ENCODE data around the gene ATP8B3.

ATP8B3 gene

DNA sequence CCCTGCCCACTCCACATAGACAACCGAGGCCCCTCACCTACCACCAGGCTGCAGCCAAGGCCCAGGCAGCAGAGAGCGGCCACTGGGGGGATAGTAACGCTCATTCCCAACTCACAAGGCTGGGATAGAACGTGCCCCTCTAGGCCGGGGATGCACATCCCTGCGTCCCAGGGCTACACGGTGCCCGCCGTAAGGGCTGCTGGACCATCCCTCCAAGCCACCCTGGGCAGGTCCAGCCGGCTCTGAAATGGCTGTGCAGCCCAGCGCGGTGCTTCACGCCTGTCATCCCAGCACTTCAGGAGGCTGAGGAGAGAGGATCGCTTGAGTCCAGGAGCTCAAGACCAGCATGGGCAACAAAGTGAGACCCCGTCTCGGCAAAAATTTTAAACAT is 33.0 kb upstream of the ATP8B3 start:
- peaks cover 7% of the 10 kb centered on the region for H3K36me3 ChIP-seq (ENCODE audit: control insufficient read depth, insufficient read depth, low read length)
- no peak overlapping the region for H3K4me3 ChIP-seq (replicated peaks; ENCODE audit: low read depth, low read length)
- TF ChIP-seq, protein P1, sequence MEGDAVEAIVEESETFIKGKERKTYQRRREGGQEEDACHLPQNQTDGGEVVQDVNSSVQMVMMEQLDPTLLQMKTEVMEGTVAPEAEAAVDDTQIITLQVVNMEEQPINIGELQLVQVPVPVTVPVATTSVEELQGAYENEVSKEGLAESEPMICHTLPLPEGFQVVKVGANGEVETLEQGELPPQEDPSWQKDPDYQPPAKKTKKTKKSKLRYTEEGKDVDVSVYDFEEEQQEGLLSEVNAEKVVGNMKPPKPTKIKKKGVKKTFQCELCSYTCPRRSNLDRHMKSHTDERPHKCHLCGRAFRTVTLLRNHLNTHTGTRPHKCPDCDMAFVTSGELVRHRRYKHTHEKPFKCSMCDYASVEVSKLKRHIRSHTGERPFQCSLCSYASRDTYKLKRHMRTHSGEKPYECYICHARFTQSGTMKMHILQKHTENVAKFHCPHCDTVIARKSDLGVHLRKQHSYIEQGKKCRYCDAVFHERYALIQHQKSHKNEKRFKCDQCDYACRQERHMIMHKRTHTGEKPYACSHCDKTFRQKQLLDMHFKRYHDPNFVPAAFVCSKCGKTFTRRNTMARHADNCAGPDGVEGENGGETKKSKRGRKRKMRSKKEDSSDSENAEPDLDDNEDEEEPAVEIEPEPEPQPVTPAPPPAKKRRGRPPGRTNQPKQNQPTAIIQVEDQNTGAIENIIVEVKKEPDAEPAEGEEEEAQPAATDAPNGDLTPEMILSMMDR (IDR thresholded peaks at IDR 0.05; ENCODE audit: insufficient read depth, low read length, poor library complexity, severe bottlenecking), result no peak
- DNase-seq (ENCODE audit: extremely low read depth, insufficient read length), result no peak
- no peaks in the 10 kb centered on the region for H3K27me3 ChIP-seq (replicated peaks; ENCODE audit: control insufficient read depth, insufficient read depth, low read length)

DNA sequence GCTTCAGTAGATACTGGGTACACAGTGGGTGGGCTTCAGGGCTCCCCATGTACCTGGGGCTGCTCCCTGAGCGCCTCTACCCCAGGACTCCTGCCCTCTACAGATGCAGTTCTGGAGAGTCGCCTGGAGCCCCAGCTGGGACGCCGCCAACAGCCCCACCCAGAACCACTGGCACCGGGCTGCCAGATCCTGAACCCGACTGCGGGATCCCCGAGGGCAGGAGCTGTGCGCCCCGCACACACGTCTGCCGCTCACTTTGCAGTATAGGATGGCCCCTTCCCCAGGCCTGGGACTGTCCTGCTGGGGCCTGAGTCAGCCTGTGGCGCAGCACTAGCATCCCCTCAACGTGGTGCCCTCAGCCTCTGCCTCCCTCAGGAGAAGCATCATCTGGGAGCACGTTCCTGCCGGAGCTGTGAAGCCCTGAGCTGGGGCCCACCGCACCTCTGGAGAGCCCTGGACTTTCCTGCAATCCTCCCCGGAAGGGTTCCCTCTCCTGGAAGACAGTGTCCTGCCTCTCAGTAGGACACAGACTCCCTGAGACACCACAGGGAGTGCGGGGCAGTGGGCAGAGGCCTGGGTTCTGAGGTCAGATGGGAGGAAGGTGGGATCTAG is 32.5 kb upstream of the ATP8B3 start:
- peaks cover 9% of the 10 kb centered on the region for H3K36me3 ChIP-seq (ENCODE audit: control insufficient read depth, insufficient read depth, low read length)
- no peak for DNase-seq (ENCODE audit: extremely low read depth, insufficient read length)
- H3K4me3 ChIP-seq (replicated peaks; ENCODE audit: low read depth, low read length), result no peak overlapping the region
- TF ChIP-seq, protein P1 (IDR thresholded peaks at IDR 0.05; ENCODE audit: insufficient read depth, low read length, poor library complexity, severe bottlenecking), result no peak
- H3K27me3 ChIP-seq (replicated peaks; ENCODE audit: control insufficient read depth, insufficient read depth, low read length), result no peaks in the 10 kb centered on the region

DNA sequence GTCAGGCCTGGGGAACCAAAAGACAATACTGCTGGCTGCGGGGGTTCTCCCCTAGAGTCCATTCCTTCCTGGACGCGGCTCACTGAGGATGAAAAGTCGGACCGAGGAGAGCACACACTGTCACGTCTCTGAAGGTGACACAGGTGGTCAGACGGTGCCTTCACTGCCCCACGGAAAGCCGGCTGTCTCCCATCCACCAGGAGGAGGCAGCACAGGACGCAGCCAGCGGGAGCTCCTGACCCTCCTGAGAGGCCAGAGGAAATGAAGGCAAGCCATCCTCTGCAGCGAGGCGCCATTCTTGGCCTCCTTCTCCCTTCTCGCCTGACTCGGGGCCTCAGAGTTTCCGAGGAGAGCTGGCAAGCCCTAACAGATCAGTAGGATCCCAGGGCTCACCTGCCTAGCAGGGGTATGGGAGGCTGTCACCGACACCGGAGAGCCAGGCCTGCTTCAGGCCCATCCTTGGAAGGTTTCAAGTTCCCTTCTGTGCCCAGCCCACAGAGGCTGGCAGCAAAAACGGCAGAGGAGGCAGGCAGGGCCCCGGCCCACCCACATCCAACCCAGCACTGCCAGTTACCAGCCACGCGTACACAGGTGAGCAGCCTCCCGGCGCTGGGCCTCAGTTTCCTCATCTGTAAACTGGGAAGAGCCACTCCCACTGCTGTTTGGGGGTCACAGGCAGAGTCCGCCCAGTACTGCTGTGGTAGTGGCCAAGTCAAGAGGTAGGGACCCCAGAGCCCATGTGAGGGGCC is 31.7 kb upstream of the ATP8B3 start:
- peaks cover 9% of the 10 kb centered on the region for H3K36me3 ChIP-seq (ENCODE audit: control insufficient read depth, insufficient read depth, low read length)
- H3K27me3 ChIP-seq (replicated peaks; ENCODE audit: control insufficient read depth, insufficient read depth, low read length), result no peaks in the 10 kb centered on the region
- TF ChIP-seq, protein P1 (IDR thresholded peaks at IDR 0.05; ENCODE audit: insufficient read depth, low read length, poor library complexity, severe bottlenecking), result no peak
- no peak overlapping the region for H3K4me3 ChIP-seq (replicated peaks; ENCODE audit: low read depth, low read length)
- DNase-seq (ENCODE audit: extremely low read depth, insufficient read length), result no peak

DNA sequence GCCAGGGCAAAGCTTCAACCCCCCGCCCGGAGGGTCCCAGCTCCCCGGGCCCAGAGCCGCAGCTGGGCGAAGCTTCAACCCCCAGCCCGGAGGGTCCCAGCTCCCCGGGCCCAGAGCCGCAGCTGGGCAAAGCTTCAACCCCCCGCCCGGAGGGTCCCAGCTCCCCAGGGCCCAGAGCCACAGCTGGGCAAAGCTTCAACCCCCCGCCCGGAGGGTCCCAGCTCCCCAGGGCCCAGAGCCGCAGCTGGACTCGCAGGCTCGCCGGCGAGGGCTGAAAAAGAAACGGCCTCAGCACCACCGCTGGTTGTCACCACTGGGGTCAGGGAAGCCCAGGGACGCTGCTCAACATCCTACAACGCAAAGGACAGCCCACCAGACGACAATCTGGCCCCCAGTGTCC is 31.0 kb upstream of the ATP8B3 start:
- H3K4me3 ChIP-seq (replicated peaks; ENCODE audit: low read depth, low read length), result no peak overlapping the region
- no peaks in the 10 kb centered on the region for H3K27me3 ChIP-seq (replicated peaks; ENCODE audit: control insufficient read depth, insufficient read depth, low read length)
- TF ChIP-seq, protein P1 (IDR thresholded peaks at IDR 0.05; ENCODE audit: insufficient read depth, low read length, poor library complexity, severe bottlenecking), result no peak
- peaks cover 9% of the 10 kb centered on the region for H3K36me3 ChIP-seq (ENCODE audit: control insufficient read depth, insufficient read depth, low read length)
- DNase-seq (ENCODE audit: extremely low read depth, insufficient read length), result no peak

DNA sequence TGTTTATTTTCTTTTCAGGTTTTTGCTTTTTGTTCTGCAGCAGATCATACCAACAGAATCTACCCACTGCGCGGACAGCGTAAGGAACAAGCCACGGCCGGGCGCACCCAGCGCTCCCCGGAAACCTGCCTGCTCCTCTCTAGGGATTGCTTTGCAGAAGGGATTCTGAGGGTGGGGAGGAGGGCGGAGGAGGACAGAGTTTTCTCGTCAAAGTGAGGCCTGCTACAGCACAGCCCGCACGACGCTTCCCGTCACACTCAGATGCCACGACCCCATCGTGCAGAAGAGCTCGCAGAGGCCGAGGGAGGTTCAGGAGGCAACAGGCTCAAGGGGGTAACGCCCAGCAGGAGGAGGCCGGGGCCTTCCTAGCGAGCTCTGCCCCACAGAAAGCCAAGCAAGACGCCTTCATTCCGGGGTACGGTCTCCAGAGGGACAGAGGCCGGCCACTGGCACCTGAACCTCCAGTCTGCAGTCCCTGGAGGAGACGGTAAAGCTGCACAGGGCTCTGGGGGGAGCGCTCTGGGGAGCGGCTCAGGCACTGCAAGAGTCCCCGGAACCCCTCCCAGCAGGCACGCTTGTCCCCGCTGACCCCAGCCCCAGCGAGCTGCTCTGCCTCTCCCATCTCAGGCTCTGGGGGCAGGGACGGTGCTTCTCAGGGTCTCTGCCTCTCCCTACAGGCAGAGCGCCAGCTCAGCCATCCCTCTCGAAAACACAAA is 29.3 kb upstream of the ATP8B3 start:
- no peak for DNase-seq (ENCODE audit: extremely low read depth, insufficient read length)
- Histone ChIP-seq H3K27me3 (replicated peaks; ENCODE audit: control insufficient read depth, insufficient read depth, low read length) (no peaks in the 10 kb centered on the region), H3K4me3 (replicated peaks; ENCODE audit: low read depth, low read length) (no peak overlapping the region), H3K36me3 (ENCODE audit: control insufficient read depth, insufficient read depth, low read length) (peaks cover 10% of the 10 kb centered on the region)
- TF ChIP-seq, protein P1 (IDR thresholded peaks at IDR 0.05; ENCODE audit: insufficient read depth, low read length, poor library complexity, severe bottlenecking), result no peak
